Mesenchymal stem cell (in vitro differentiated cells and primary cell): ENCODE measurements around the gene UBE2E1.
A peak's percentile ranks its signal among the peaks of the same experiment; 100 is the strongest.

Experiments
- DNase-seq: peaks from one replicate; pipeline ENCODE4 v3.0.0-alpha.2; 2013
- H2AFZ ChIP-seq: one replicate; pipeline ENCODE4 v1.6.1; 2013; ENCODE audit warnings: low read depth, mild to moderate bottlenecking, control low read depth, inconsistent platforms, low read length, moderate library complexity
- H2AK5ac ChIP-seq: 2 replicates; pipeline ENCODE4 v1.6.1; 2013; ENCODE audit warnings: low read length, moderate library complexity, mild to moderate bottlenecking, inconsistent platforms; ENCODE audit not compliant: severe bottlenecking
- H2BK120ac ChIP-seq: one replicate; pipeline ENCODE4 v1.6.1; 2013; ENCODE audit warnings: low read depth, mild to moderate bottlenecking, inconsistent platforms, low read length, moderate library complexity
- H2BK12ac ChIP-seq, 2 experiments: one replicate each; pipeline ENCODE4 v1.6.1; 2013; ENCODE audit warnings: inconsistent platforms in 2 of 2, low read length in 2 of 2, mild to moderate bottlenecking in 2 of 2, moderate library complexity in 2 of 2, control low read depth in 1 of 2
- H2BK15ac ChIP-seq: one replicate; pipeline ENCODE4 v1.6.1; 2013; ENCODE audit warnings: mild to moderate bottlenecking, low read depth, inconsistent platforms; ENCODE audit not compliant: poor library complexity, severe bottlenecking
- H2BK5ac ChIP-seq: 2 replicates; pipeline ENCODE4 v1.6.1; 2013; ENCODE audit warnings: low read depth, mild to moderate bottlenecking, low read length, control low read depth, inconsistent platforms; ENCODE audit not compliant: poor library complexity, severe bottlenecking
- H3K14ac ChIP-seq, 2 experiments: one replicate each; pipeline ENCODE4 v1.6.1; 2013; ENCODE audit warnings: inconsistent platforms in 2 of 2, low read length in 2 of 2, control low read depth in 1 of 2, mild to moderate bottlenecking in 1 of 2, moderate library complexity in 1 of 2
- H3K18ac ChIP-seq, 2 experiments: one replicate each; pipeline ENCODE4 v1.6.1; 2013; ENCODE audit warnings: inconsistent platforms in 2 of 2, low read length in 2 of 2, control low read depth in 1 of 2, low read depth in 1 of 2, mild to moderate bottlenecking in 1 of 2
- H3K23ac ChIP-seq, 2 experiments: one replicate each; pipeline ENCODE4 v1.6.1; 2013; ENCODE audit warnings: inconsistent platforms in 2 of 2, low read length in 2 of 2, mild to moderate bottlenecking in 2 of 2, moderate library complexity in 2 of 2, control low read depth in 1 of 2
- H3K27ac ChIP-seq: 2 replicates; pipeline ENCODE4 v1.5.1; 2013; ENCODE audit warnings: mild to moderate bottlenecking, moderate library complexity, low read length, control low read depth, inconsistent platforms; ENCODE audit not compliant: poor library complexity, severe bottlenecking
- H3K27me3 ChIP-seq, 2 experiments: 2 replicates each; pipeline versions ENCODE4 v1.6.1 to v1.7.0; 2013; ENCODE audit warnings: low read length in 2 of 2, mild to moderate bottlenecking in 2 of 2, moderate library complexity in 2 of 2, control low read depth in 1 of 2, inconsistent platforms in 1 of 2; ENCODE audit not compliant: control insufficient read depth in 1 of 2, insufficient read depth in 1 of 2
- H3K36me3 ChIP-seq, 2 experiments: 2 replicates each; pipeline versions ENCODE4 v1.6.1 to v1.7.0; 2013; ENCODE audit warnings: low read length in 2 of 2, control low read depth in 1 of 2, inconsistent platforms in 1 of 2, low read depth in 1 of 2, mild to moderate bottlenecking in 1 of 2; ENCODE audit not compliant: insufficient read depth in 2 of 2, control insufficient read depth in 1 of 2
- H3K4ac ChIP-seq, 2 experiments: one replicate each; pipeline ENCODE4 v1.6.1; 2013; ENCODE audit warnings: inconsistent platforms in 2 of 2, low read length in 2 of 2, mild to moderate bottlenecking in 2 of 2, moderate library complexity in 2 of 2, control low read depth in 1 of 2, low read depth in 1 of 2
- H3K4me1 ChIP-seq: 2 replicates; pipeline ENCODE4 v1.6.1; 2013; ENCODE audit warnings: low read depth, low read length, control low read depth; ENCODE audit not compliant: control insufficient read depth, insufficient read depth
- H3K4me2 ChIP-seq: 2 replicates; pipeline ENCODE4 v1.6.1; 2013; ENCODE audit warnings: low read length, mild to moderate bottlenecking, inconsistent platforms; ENCODE audit not compliant: poor library complexity, severe bottlenecking
- H3K4me3 ChIP-seq, 2 experiments: 2 replicates each; pipeline versions ENCODE4 v1.5.1 to v1.7.0; 2013; ENCODE audit warnings: low read length in 2 of 2, mild to moderate bottlenecking in 2 of 2, control low read depth in 1 of 2, low read depth in 1 of 2; ENCODE audit not compliant: insufficient read depth in 1 of 2
- H3K79me1 ChIP-seq: replicated peaks from 2 replicates; pipeline ENCODE4 v1.6.1; 2013; ENCODE audit warnings: mild to moderate bottlenecking, control low read depth, low read length, inconsistent platforms; ENCODE audit not compliant: poor library complexity, severe bottlenecking
- H3K9ac ChIP-seq: 2 replicates; pipeline ENCODE4 v1.7.0; 2013; ENCODE audit warnings: mild to moderate bottlenecking, low read length, moderate library complexity
- H3K9me3 ChIP-seq: 2 replicates; pipeline ENCODE4 v1.7.0; 2013; ENCODE audit warnings: mild to moderate bottlenecking, low read length; ENCODE audit not compliant: control insufficient read depth
- H4K8ac ChIP-seq: one replicate; pipeline ENCODE4 v1.6.1; 2013; ENCODE audit warnings: inconsistent platforms, mild to moderate bottlenecking, low read length, moderate library complexity
- H4K91ac ChIP-seq: one replicate; pipeline ENCODE4 v1.6.1; 2013; ENCODE audit warnings: mild to moderate bottlenecking, low read length, inconsistent platforms
- WGBS: methylation state at CpG from one replicate; pipeline ENCODE4 v1.1.7; 2013; ENCODE audit warnings: mixed read lengths; 5-methylcytosine and 5-hydroxymethylcytosine counted together

Gene UBE2E1

DNA sequence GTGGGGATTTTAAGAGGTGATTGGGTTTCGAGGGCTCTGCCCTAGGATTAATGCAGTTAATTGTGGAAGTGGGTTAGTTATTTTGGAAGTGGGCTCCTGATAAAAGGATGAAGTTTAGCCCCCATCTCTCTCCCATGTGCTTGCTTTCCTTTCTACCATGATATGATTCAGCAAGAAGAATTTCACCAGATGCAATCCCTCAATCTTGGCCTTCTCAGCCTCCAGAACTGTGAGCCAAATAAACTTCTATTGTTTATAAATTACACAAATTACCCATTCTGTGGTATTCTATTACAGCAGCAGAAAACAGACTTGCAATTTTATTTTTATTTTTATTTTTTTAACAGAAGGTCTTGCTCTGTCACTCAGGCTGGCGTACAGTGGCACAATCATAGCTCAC is 27.3 kb upstream of the UBE2E1 start:
- Histone ChIP-seq H2AFZ (no peak overlapping the region), H3K18ac (no peak overlapping the region), H3K14ac (no peak overlapping the region), H3K27me3 (peaks cover 0 to 4% of the 10 kb centered on the region in 2 experiments), H3K27ac (no peak overlapping the region), H3K23ac (no peak overlapping the region), H2BK120ac (no peak overlapping the region), H3K9me3 (peaks cover 6% of the 10 kb centered on the region), H2BK12ac (no peak overlapping the region), H2BK5ac (no peak overlapping the region), H3K36me3 (no peaks in the 10 kb centered on the region), H3K9ac (no peak overlapping the region), H3K79me1 (no peaks in the 10 kb centered on the region), H2AK5ac (no peak overlapping the region), H3K4me3 (no peak overlapping the region), H4K8ac (no peak overlapping the region), H2BK15ac (no peak overlapping the region), H3K4me2 (no peak overlapping the region), H3K4ac (no peak overlapping the region), H3K4me1 (peaks cover 7% of the 10 kb centered on the region), H4K91ac (no peak overlapping the region)
- 93% methylated on average over 1 of the region's 2 CpGs for WGBS
- peak; percentile 57 for DNase-seq

DNA sequence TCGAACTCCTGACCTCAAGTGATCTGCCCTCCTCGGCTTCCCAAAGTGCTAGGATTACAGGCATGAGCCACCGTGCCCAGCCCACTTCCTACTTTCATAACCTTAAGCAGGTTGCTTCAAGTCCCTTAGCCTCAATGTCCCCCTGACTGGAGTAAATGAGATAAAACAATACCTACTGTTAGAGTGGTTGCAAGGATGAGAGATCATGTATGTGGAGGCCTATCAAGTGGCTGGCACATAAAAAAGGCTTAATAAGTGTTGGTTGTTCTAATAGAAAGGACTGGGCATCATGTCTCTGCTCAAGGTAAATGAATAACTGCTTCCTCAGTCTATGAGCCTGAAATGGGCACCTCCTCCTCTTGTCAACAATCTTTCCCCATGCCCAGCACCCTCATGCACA is 25.9 kb upstream of the UBE2E1 start:
- no peak overlapping the region for H3K18ac ChIP-seq
- peaks cover 6% of the 10 kb centered on the region for H3K9me3 ChIP-seq

DNA sequence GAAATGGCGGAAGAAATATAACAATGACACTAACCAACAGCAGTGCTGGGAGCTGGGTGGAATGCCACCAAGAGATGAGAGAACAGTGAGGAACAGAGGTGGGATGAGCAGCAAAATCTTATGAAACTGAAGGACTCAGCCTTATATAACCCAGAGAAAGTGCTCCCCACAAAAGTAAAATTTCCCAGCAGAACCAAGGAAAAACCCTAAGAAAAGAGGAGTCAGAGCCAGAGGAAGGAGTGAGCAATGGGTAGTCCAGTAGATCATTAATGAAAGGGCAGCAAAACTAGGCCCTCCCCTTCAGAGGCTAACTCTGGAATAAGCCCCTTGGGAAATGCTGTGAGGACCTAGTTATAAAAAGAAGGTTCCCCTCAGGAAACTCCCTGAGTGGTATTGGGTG is 24.7 kb upstream of the UBE2E1 start:
- 100% methylated on average over 1 of the region's 1 CpG for WGBS
- no peaks in the 10 kb centered on the region for H3K27me3 ChIP-seq
- no peak overlapping the region for H3K4ac ChIP-seq
- H2BK15ac ChIP-seq = no peak overlapping the region
- no peak overlapping the region for H4K91ac ChIP-seq
- no peak overlapping the region for H3K14ac ChIP-seq
- no peak overlapping the region for H4K8ac ChIP-seq
- H2AK5ac ChIP-seq = no peak overlapping the region
- no peak overlapping the region for H3K23ac ChIP-seq
- no peak overlapping the region for H2BK12ac ChIP-seq
- no peak overlapping the region for H2AFZ ChIP-seq
- H3K4me1 ChIP-seq = peaks cover 7% of the 10 kb centered on the region
- H3K27ac ChIP-seq = no peak overlapping the region
- no peak overlapping the region for H3K4me2 ChIP-seq
- H2BK5ac ChIP-seq = no peak overlapping the region
- no peaks in the 10 kb centered on the region for H3K79me1 ChIP-seq
- H3K9ac ChIP-seq = no peak overlapping the region
- no peak for DNase-seq
- H3K36me3 ChIP-seq = no peaks in the 10 kb centered on the region
- no peak overlapping the region for H2BK120ac ChIP-seq
- H3K9me3 ChIP-seq = peaks cover 6% of the 10 kb centered on the region
- H3K18ac ChIP-seq = no peak overlapping the region
- no peak overlapping the region for H3K4me3 ChIP-seq

More for the DNA sequence above, 25.9 kb upstream of the UBE2E1 start:
- Histone ChIP-seq H3K14ac (no peak overlapping the region), H2BK120ac (no peak overlapping the region), H3K9ac (no peak overlapping the region), H3K36me3 (no peaks in the 10 kb centered on the region), H3K79me1 (no peaks in the 10 kb centered on the region), H3K27ac (no peak overlapping the region), H3K4me3 (no peak overlapping the region), H2BK15ac (no peak overlapping the region), H3K27me3 (no peaks in the 10 kb centered on the region), H2BK5ac (no peak overlapping the region), H3K4me2 (no peak overlapping the region), H3K4me1 (peaks cover 7% of the 10 kb centered on the region), H3K4ac (no peak overlapping the region), H2AFZ (no peak overlapping the region), H2AK5ac (no peak overlapping the region), H3K23ac (no peak overlapping the region), H4K91ac (no peak overlapping the region), H4K8ac (no peak overlapping the region), H2BK12ac (no peak overlapping the region)
- no peak for DNase-seq
- 94% methylated on average over 3 of the region's 3 CpGs for WGBS

DNA sequence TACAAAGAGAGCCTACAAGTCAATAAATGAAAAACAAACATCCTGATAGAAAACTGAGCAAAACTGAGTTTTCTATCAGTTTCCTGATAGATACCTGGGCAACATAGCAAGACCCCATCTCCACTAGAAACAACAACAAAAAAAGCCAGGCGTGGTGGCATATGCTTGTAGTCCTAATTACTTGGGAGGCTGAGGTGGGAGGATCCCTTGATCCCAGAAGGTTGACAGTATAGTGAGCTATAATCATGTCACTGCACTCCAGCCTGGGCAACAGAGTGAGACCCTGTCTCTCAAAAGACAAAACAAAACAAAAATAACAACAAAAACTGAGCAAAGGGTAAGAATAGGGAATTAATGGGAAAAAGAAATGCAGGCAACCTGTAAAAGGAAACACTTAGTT is 23.9 kb upstream of the UBE2E1 start:
- no peak overlapping the region for H4K8ac ChIP-seq
- H3K23ac ChIP-seq = no peak overlapping the region
- no peak overlapping the region for H3K18ac ChIP-seq
- no peak overlapping the region for H3K27ac ChIP-seq
- H3K4me2 ChIP-seq = no peak overlapping the region
- H2AFZ ChIP-seq = no peak overlapping the region
- H3K4me1 ChIP-seq = peaks cover 4% of the 10 kb centered on the region
- no peak overlapping the region for H2BK15ac ChIP-seq
- no peak for DNase-seq
- no peaks in the 10 kb centered on the region for H3K79me1 ChIP-seq
- peaks cover 6% of the 10 kb centered on the region for H3K9me3 ChIP-seq
- H2AK5ac ChIP-seq = no peak overlapping the region
- WGBS = 100% methylated on average over 1 of the region's 1 CpG
- no peak overlapping the region for H4K91ac ChIP-seq
- no peak overlapping the region for H2BK120ac ChIP-seq
- H3K36me3 ChIP-seq = no peaks in the 10 kb centered on the region
- no peak overlapping the region for H3K4ac ChIP-seq
- H2BK5ac ChIP-seq = no peak overlapping the region
- H3K9ac ChIP-seq = no peak overlapping the region
- H3K4me3 ChIP-seq = no peak overlapping the region
- H3K27me3 ChIP-seq = no peaks in the 10 kb centered on the region
- H2BK12ac ChIP-seq = no peak overlapping the region
- no peak overlapping the region for H3K14ac ChIP-seq
